MG63 (cell line): ENCODE measurements around the gene ILDR2. TPM values are rescaled to one million over a fixed set of nuclear protein-coding genes. Genes with fewer than 3 reads are reported as not detected.

Source experiments
- DNase-seq: peaks from one replicate; pipeline ENCODE4 v3.0.0-alpha.2; 2020
- H3K27me3 ChIP-seq: fragments of 250-450 bp; sonication (Bioruptor Pico); 2 replicates; pipeline ENCODE4 v1.5.1; 2020; ENCODE audit warnings: mild to moderate bottlenecking, moderate library complexity
- H3K36me3 ChIP-seq: fragments of 250-450 bp; sonication (Bioruptor Pico); 2 replicates; pipeline ENCODE4 v1.5.1; 2020; ENCODE audit warnings: mild to moderate bottlenecking, moderate library complexity
- H3K4me3 ChIP-seq: fragments of 250-450 bp; sonication (Bioruptor Pico); 2 replicates; pipeline ENCODE4 v1.5.1; 2020; ENCODE audit warnings: mild to moderate bottlenecking, moderate library complexity
- H3K9me3 ChIP-seq: fragments of 250-450 bp; sonication (Bioruptor Pico); 2 replicates; pipeline ENCODE4 v1.5.1; 2020; ENCODE audit warnings: mild to moderate bottlenecking, moderate library complexity
- total RNA-seq: library from RNA; depleted of rRNA; stranded (reverse); fragments of >200 nt; shearing (Covaris generic); gene quantifications from 2 replicates; pipeline ENCODE4 v1.2.3, GENCODE V29; 2014; ENCODE audit warnings: low replicate concordance

Gene ILDR2
- total RNA-seq, 1 experiment from 2014 or later = not detected

- Histone ChIP-seq H3K27me3 (peaks cover 42% of the 10 kb centered on the region), H3K9me3 (no peaks in the 10 kb centered on the region), H3K36me3 (no peaks in the 10 kb centered on the region), H3K4me3 (no peak overlapping the region)
- no peak for DNase-seq
Measured at GRCh38 chr1:166978821-166979220, 3.5 kb upstream of the ILDR2 start.

DNA sequence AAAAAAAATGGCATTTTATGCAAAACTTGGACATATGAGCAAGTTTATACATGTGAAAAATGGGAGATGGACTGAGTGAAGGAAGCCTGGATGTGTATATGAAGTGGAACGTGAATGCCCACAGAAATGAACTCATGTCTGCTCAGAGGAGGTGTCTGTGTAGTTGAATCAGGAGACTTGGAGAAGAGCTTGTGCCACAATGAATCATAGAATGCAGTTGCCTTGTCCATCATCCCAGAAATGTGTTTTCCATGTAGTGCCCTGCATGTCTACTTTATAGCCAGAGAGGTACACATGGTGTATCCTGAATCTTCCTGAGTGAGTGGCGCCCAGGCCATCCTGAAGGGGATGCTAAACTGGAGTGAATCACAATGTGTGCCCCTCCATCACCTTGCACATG, 2.6 kb upstream of the ILDR2 start:
- H3K27me3 ChIP-seq = peaks cover 48% of the 10 kb centered on the region
- DNase-seq = no peak
- no peaks in the 10 kb centered on the region for H3K9me3 ChIP-seq
- H3K36me3 ChIP-seq = no peaks in the 10 kb centered on the region
- H3K4me3 ChIP-seq = no peak overlapping the region

GRCh38 chr1:166974647-166975345, 544 bp downstream of the ILDR2 start:
- H3K9me3 ChIP-seq = no peaks in the 10 kb centered on the region
- no peaks in the 10 kb centered on the region for H3K36me3 ChIP-seq
- peaks cover 75% of the 10 kb centered on the region for H3K27me3 ChIP-seq
- peak overlapping the region; percentile 13; the same call in 1 of the 2 replicates for H3K4me3 ChIP-seq
- DNase-seq = no peak

GRCh38 chr1:166972826-166973225, 2.5 kb downstream of the ILDR2 start:
- Histone ChIP-seq H3K36me3 (no peaks in the 10 kb centered on the region), H3K27me3 (peaks cover 72% of the 10 kb centered on the region), H3K9me3 (no peaks in the 10 kb centered on the region), H3K4me3 (no peak overlapping the region)
- DNase-seq = no peak

GRCh38 chr1:166972193-166972592, 3.1 kb downstream of the ILDR2 start:
- DNase-seq = no peak
- peaks cover 72% of the 10 kb centered on the region for H3K27me3 ChIP-seq

GRCh38 chr1:166971252-166971651, 4.1 kb downstream of the ILDR2 start:
- no peak overlapping the region for H3K4me3 ChIP-seq
- H3K27me3 ChIP-seq = peaks cover 73% of the 10 kb centered on the region
- H3K9me3 ChIP-seq = no peaks in the 10 kb centered on the region
- H3K36me3 ChIP-seq = no peaks in the 10 kb centered on the region
- no peak for DNase-seq

More at GRCh38 chr1:166972193-166972592, 3.1 kb downstream of the ILDR2 start:
- no peak overlapping the region for H3K4me3 ChIP-seq
- no peaks in the 10 kb centered on the region for H3K9me3 ChIP-seq
- no peaks in the 10 kb centered on the region for H3K36me3 ChIP-seq

DNA sequence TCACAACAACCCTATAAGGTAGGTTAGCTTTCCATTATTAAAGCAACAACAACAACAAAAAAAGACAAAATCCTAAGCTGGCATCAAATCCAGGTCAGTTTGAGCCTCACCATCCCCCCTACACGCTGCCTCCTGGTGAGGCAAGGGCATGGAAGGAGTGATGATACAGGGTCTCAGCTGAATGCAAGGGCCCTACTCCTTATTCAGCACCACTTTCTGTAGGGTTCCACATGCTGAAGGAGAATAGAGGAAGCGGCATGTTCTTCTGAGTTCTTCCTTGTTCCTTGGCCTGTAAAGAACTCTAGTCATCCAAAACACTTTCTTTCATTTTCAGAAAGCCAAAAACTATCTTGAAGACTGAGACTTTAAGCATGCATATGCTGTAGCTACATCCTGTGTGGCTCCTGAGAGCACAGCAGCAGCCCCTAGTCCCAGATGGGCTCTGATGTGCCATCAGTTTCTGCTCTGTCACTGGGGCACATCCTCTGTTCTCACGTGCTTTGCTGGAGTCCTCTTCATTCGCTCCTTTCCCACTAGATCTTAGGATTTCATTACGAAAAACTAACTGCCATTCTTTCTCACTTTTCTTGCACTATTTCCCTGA, 6.2 kb downstream of the ILDR2 start:
- H3K27me3 ChIP-seq = peaks cover 68% of the 10 kb centered on the region
- H3K4me3 ChIP-seq = no peak overlapping the region
- H3K36me3 ChIP-seq = no peaks in the 10 kb centered on the region
- no peaks in the 10 kb centered on the region for H3K9me3 ChIP-seq
- DNase-seq = no peak

DNA sequence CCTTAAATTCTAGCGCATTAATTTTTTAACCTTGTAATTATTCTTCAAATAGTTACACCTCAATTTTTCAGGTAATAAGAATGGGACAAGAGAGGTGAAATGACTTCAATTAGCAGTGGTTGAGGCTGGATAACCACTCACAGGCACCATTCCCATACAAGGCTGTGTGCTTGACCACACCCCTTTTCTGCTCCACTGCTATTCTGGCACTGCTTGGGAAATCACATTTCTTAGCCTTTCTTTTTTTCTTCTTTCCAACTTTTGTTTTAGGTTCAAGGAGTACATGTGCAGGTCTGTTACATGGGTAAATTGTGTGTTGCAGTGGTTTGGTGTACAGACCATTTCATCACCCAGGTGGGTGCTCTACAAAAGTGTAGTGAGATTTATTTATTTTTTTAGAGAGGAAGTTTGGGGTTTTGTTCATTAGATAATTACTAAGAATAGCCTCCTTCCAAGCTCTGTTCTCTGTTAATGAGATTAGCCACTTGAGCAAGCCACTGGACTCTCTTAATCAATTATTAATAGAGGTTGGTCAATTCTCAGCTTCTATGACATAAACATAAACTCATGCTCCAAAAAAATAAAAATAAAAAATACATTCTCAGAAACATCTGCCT, 14.4 kb downstream of the ILDR2 start:
- H3K36me3 ChIP-seq = no peaks in the 10 kb centered on the region
- no peak for DNase-seq
- no peaks in the 10 kb centered on the region for H3K9me3 ChIP-seq
- peaks cover 31% of the 10 kb centered on the region for H3K27me3 ChIP-seq
- no peak overlapping the region for H3K4me3 ChIP-seq

GRCh38 chr1:166956872-166957271, 18.5 kb downstream of the ILDR2 start:
- Histone ChIP-seq H3K36me3 (no peaks in the 10 kb centered on the region), H3K9me3 (no peaks in the 10 kb centered on the region), H3K4me3 (no peak overlapping the region), H3K27me3 (peaks cover 13% of the 10 kb centered on the region)
- DNase-seq = no peak

DNA sequence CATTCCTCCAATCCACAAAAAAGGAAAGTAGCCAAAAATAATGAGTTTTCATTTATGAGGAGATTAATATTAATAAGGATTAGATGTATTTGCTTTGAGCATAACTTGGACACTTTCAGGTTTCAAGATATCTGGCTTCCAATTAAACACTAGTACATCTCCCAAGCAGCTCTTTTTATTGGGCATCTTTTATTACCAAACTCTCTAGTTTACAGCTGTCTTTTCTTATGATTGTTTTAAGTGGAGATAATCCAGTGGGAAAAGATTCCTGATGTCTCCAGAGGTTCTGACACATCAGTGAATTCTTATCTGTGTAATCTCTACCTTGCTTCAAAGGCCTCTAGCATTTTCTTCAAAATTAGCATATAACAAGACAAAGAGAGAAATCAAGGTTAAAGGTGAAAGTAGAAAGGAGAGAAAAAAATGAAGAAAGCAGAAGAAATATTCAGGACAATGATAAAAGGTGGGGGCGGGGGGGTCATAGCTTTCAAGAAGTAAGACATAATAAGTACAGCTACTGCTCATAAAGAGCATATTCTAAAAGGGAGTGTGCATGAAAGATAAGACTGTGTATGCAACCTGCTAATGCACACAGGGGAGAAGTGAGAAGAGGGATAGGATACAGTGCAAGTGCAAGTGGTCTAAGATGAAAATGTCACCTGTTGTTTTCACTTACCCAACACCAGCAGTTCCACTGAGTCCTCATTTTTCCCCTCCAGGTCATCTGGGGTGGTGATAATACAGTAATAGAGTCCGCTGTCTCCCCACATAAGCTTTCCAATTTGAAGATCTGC, 19.1 kb downstream of the ILDR2 start:
- Histone ChIP-seq H3K4me3 (no peak overlapping the region), H3K9me3 (no peaks in the 10 kb centered on the region), H3K27me3 (peaks cover 13% of the 10 kb centered on the region), H3K36me3 (no peaks in the 10 kb centered on the region)
- no peak for DNase-seq

- Histone ChIP-seq H3K36me3 (no peaks in the 10 kb centered on the region), H3K9me3 (no peaks in the 10 kb centered on the region), H3K4me3 (no peak overlapping the region), H3K27me3 (peaks cover 13% of the 10 kb centered on the region)
- DNase-seq = no peak
Measured at GRCh38 chr1:166953491-166953890, 21.8 kb downstream of the ILDR2 start.

- DNase-seq = peak; percentile 43
- H3K4me3 ChIP-seq = no peak overlapping the region
- H3K9me3 ChIP-seq = no peaks in the 10 kb centered on the region
- no peaks in the 10 kb centered on the region for H3K36me3 ChIP-seq
- peaks cover 26% of the 10 kb centered on the region for H3K27me3 ChIP-seq
Measured at GRCh38 chr1:166952002-166952746, 23.2 kb downstream of the ILDR2 start.

DNA sequence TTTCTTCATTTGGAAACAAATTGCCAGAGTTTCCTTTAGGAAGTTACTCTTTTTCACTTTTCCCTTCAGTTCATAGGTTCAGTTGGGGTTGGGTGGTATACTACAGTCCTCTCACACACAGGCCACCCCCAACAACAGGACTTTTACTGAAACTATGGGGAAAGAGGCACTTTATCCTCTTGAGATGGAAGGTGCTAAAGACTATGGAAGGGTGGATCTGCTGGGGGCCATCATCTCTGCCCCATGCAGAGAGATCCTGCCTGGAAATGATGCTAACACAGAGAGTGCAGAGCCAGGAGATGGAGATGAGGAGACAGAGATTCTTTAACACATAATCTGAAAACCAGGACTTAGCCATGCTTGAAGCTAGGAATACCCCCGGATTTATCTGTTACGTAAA, 24.3 kb downstream of the ILDR2 start:
- Histone ChIP-seq H3K36me3 (no peaks in the 10 kb centered on the region), H3K4me3 (no peak overlapping the region), H3K9me3 (no peaks in the 10 kb centered on the region), H3K27me3 (peaks cover 36% of the 10 kb centered on the region)
- DNase-seq = no peak

GRCh38 chr1:166950156-166950555, 25.2 kb downstream of the ILDR2 start:
- DNase-seq = no peak
- Histone ChIP-seq H3K36me3 (no peaks in the 10 kb centered on the region), H3K27me3 (peaks cover 36% of the 10 kb centered on the region), H3K4me3 (no peak overlapping the region), H3K9me3 (no peaks in the 10 kb centered on the region)

GRCh38 chr1:166948856-166949350, 26.4 kb downstream of the ILDR2 start:
- Histone ChIP-seq H3K36me3 (no peaks in the 10 kb centered on the region), H3K27me3 (peaks cover 35% of the 10 kb centered on the region), H3K4me3 (no peak overlapping the region), H3K9me3 (no peaks in the 10 kb centered on the region)
- DNase-seq = no peak

DNA sequence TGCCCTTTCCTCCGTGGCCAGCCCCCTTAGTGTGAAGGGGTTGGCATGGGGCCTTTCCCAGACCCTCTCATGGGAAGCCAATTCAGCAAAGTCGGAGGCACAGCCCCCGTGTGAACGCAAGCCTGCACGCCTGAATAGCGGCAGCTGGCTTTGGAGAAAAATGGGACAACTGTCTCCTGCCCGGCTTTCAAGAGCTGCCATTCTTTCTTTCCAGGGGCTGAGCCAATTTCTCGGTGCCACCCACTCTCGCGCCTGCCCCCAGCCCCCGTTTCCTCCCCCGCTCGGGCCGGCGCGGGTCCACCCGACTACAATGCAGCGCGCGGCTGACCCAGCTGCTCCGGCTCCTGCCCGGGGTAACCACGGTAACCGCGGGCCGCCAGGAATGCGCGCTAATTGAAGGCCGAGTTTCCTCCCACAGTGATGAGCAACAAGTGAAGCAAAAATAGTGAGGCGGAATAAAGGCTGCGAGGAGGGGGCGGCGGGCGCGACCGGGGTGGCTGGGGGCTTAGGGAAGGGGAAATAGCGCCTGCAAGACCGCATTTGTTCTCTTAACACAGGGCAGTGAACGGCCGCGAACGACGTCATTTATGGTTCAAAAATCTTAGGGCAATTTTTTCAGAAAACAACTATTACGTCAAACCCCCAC, 27.8 kb downstream of the ILDR2 start:
- H3K27me3 ChIP-seq = peaks cover 32% of the 10 kb centered on the region
- H3K36me3 ChIP-seq = no peaks in the 10 kb centered on the region
- peak; percentile 64 for DNase-seq
- no peaks in the 10 kb centered on the region for H3K9me3 ChIP-seq
- peak overlapping the region; percentile 7; the same call in 1 of the 2 replicates for H3K4me3 ChIP-seq
